ENCODE measurements around the gene GSE1. TPM values are rescaled to one million over a fixed set of nuclear protein-coding genes. Genes with fewer than 3 reads are reported as not detected.

GSE1 gene
- total and polyA plus RNA-seq, 2 experiments from 2014 or later: 27.9 to 43.5 TPM

GRCh38 chr16:85670840-85671239, 57.7 kb downstream of the GSE1 start:
- Histone ChIP-seq H4K20me1 (ENCODE audit: insufficient read depth, poor library complexity, severe bottlenecking) (peaks cover 8% of the 10 kb centered on the region), H3K4me2 (no peak overlapping the region), H3K9me2 (replicated peaks; ENCODE audit: insufficient read depth) (no peaks in the 10 kb centered on the region), H2AFZ (no peak overlapping the region), H3K4me3 (no peak overlapping the region), H3K79me2 (no peaks in the 10 kb centered on the region), H3K4me1 (ENCODE audit: insufficient read depth) (no peaks in the 10 kb centered on the region), H3K36me3 (replicated peaks; ENCODE audit: insufficient read depth, low read depth) (no peaks in the 10 kb centered on the region), H3K27ac (no peak overlapping the region), H3K9me3 (ENCODE audit: low read depth) (no peaks in the 10 kb centered on the region), H3K27me3 (no peaks in the 10 kb centered on the region)
- DNase-seq (ENCODE audit: low spot score): no peak
- TF ChIP-seq EZH2 (IDR thresholded peaks at IDR 0.05; ENCODE audit: borderline replicate concordance) (no peak), CTCF (IDR thresholded peaks at IDR 0.05; ENCODE audit: poor library complexity) (no peak), EZH2phosphoT487 (IDR thresholded peaks at IDR 0.05; ENCODE audit: low read depth, severe bottlenecking, unreplicated experiment) (no peak)
- WGBS (ENCODE audit: low lambda C conversion rate, missing lambda C conversion rate): 97% methylated on average over 14 of the region's 14 CpGs

GRCh38 chr16:85673529-85674417, 60.7 kb downstream of the GSE1 start:
- no peaks in the 10 kb centered on the region for H3K36me3 ChIP-seq (replicated peaks; ENCODE audit: insufficient read depth, low read depth)
- DNase-seq (ENCODE audit: low spot score): no peak
- 84% methylated on average over 19 of the region's 19 CpGs for WGBS (ENCODE audit: low lambda C conversion rate, missing lambda C conversion rate)
- no peaks in the 10 kb centered on the region for H3K4me1 ChIP-seq (ENCODE audit: insufficient read depth)
- peaks cover 8% of the 10 kb centered on the region for H4K20me1 ChIP-seq (ENCODE audit: insufficient read depth, poor library complexity, severe bottlenecking)
- H3K9me3 ChIP-seq (ENCODE audit: low read depth): no peaks in the 10 kb centered on the region
- no peaks in the 10 kb centered on the region for H3K79me2 ChIP-seq
- H3K9me2 ChIP-seq (replicated peaks; ENCODE audit: insufficient read depth): no peaks in the 10 kb centered on the region
- TF ChIP-seq CTCF (IDR thresholded peaks at IDR 0.05; ENCODE audit: poor library complexity): no peak
- no peak for TF ChIP-seq EZH2phosphoT487 (IDR thresholded peaks at IDR 0.05; ENCODE audit: low read depth, severe bottlenecking, unreplicated experiment)
- no peak overlapping the region for H2AFZ ChIP-seq
- no peak overlapping the region for H3K4me3 ChIP-seq
- no peak overlapping the region for H3K27ac ChIP-seq
- no peak overlapping the region for H3K4me2 ChIP-seq
- H3K27me3 ChIP-seq: no peaks in the 10 kb centered on the region

- Histone ChIP-seq H3K9me3 (ENCODE audit: low read depth) (no peaks in the 10 kb centered on the region), H3K4me1 (ENCODE audit: insufficient read depth) (peaks cover 1% of the 10 kb centered on the region), H3K9me2 (replicated peaks; ENCODE audit: insufficient read depth) (no peaks in the 10 kb centered on the region), H3K36me3 (replicated peaks; ENCODE audit: insufficient read depth, low read depth) (no peaks in the 10 kb centered on the region), H3K79me2 (no peaks in the 10 kb centered on the region), H3K4me2 (no peak overlapping the region), H3K4me3 (no peak overlapping the region), H3K27me3 (no peaks in the 10 kb centered on the region), H2AFZ (no peak overlapping the region), H4K20me1 (ENCODE audit: insufficient read depth, poor library complexity, severe bottlenecking) (peaks cover 8% of the 10 kb centered on the region), H3K27ac (no peak overlapping the region)
- no peak for DNase-seq (ENCODE audit: low spot score)
- no peak for TF ChIP-seq EZH2phosphoT487 (IDR thresholded peaks at IDR 0.05; ENCODE audit: low read depth, severe bottlenecking, unreplicated experiment)
- no peak for TF ChIP-seq CTCF (IDR thresholded peaks at IDR 0.05; ENCODE audit: poor library complexity)
- no peak for TF ChIP-seq EZH2 (IDR thresholded peaks at IDR 0.05; ENCODE audit: borderline replicate concordance)
- WGBS (ENCODE audit: low lambda C conversion rate, missing lambda C conversion rate): 96% methylated on average over 4 of the region's 4 CpGs
Measured at GRCh38 chr16:85674418-85674755, 61.3 kb downstream of the GSE1 start.
